Endodermal cell (in vitro differentiated cells): ENCODE results near the gene MAS1. TPM values are rescaled to one million over a fixed set of nuclear protein-coding genes. Genes with fewer than 3 reads are reported as not detected.

Experiments
- DNase-seq: peaks from one replicate; pipeline ENCODE4 v3.0.0-alpha.2; 2017
- H3K27ac ChIP-seq: 2 replicates; pipeline ENCODE4 v1.5.1; 2013; ENCODE audit warnings: mild to moderate bottlenecking, low read depth, low read length, moderate library complexity
- H3K27me3 ChIP-seq: 2 replicates; pipeline ENCODE4 v1.6.1; 2013; ENCODE audit warnings: mild to moderate bottlenecking, low read length, moderate library complexity; ENCODE audit not compliant: insufficient read depth, control insufficient read depth, poor library complexity, severe bottlenecking
- H3K36me3 ChIP-seq: 2 replicates; pipeline ENCODE4 v1.7.0; 2013; ENCODE audit warnings: mild to moderate bottlenecking, low read length, moderate library complexity; ENCODE audit not compliant: control insufficient read depth, insufficient read depth
- H3K4me1 ChIP-seq: one replicate; pipeline ENCODE4 v1.7.0; 2013; ENCODE audit warnings: low read length; ENCODE audit not compliant: control insufficient read depth, insufficient read depth
- H3K4me3 ChIP-seq: 2 replicates; pipeline ENCODE4 v1.5.1; 2013; ENCODE audit warnings: mild to moderate bottlenecking, low read length, moderate library complexity
- H3K9ac ChIP-seq: 2 replicates; pipeline ENCODE4 v1.6.1; 2013; ENCODE audit warnings: mild to moderate bottlenecking, low read length, moderate library complexity; ENCODE audit not compliant: poor library complexity, severe bottlenecking; ENCODE audit errors: extremely low read depth
- H3K9me3 ChIP-seq: 2 replicates; pipeline ENCODE4 v1.6.1; 2013; ENCODE audit warnings: mild to moderate bottlenecking, low read length, moderate library complexity; ENCODE audit not compliant: control insufficient read depth
- H3K27ac Mint-ChIP-seq: 2 replicates; pipeline ENCODE4 v1.8.0; 2020; ENCODE audit warnings: mixed read lengths
- H3K27me3 Mint-ChIP-seq: 2 replicates; pipeline ENCODE4 v1.8.0; 2021; ENCODE audit warnings: mild to moderate bottlenecking, mixed read lengths; ENCODE audit not compliant: insufficient read depth
- H3K36me3 Mint-ChIP-seq: 2 replicates; pipeline ENCODE4 v1.8.0; 2020; ENCODE audit warnings: low read depth, mixed read lengths
- H3K4me1 Mint-ChIP-seq: 2 replicates; pipeline ENCODE4 v1.8.0; 2020; ENCODE audit warnings: mixed read lengths
- H3K4me3 Mint-ChIP-seq: 2 replicates; pipeline ENCODE4 v1.8.0; 2020; ENCODE audit warnings: mild to moderate bottlenecking, moderate library complexity, mixed read lengths
- H3K9me3 Mint-ChIP-seq: 2 replicates; pipeline ENCODE4 v1.8.0; 2020; ENCODE audit warnings: mild to moderate bottlenecking, mixed read lengths
- WGBS, 2 experiments: methylation state at CpG; one replicate each; pipeline versions ENCODE4 v1.1.5 to v1.1.7; 2013; ENCODE audit warnings: missing lambda C conversion rate in 2 of 2, mixed read lengths in 1 of 2; ENCODE audit not compliant: insufficient coverage in 1 of 2, insufficient read length in 1 of 2; 5-methylcytosine and 5-hydroxymethylcytosine counted together
- total RNA-seq, 2 donors: library from RNA; stranded (reverse); fragmentation: NEBNext Ultra II Directional in 1 of 2; extraction: Animal tissue kit (Norgen Biotek cat#: 25700) in 1 of 2; gene quantifications; 2 replicates in 1 of 2; 3 replicates in 1 of 2; pipeline ENCODE4 v1.2.1, GENCODE V29; 2021
- TF ChIP-seq, protein P1 (sequence below): fragments of 200-600 bp; sonication (generic); conservative IDR thresholded peaks from 2 replicates; pipeline ENCODE4 v1.5.0; 2021; ENCODE audit warnings: antibody characterized with exemption, mild to moderate bottlenecking

The MAS1 gene
- total RNA-seq, 2 donors from 2014 or later, result not detected

DNA sequence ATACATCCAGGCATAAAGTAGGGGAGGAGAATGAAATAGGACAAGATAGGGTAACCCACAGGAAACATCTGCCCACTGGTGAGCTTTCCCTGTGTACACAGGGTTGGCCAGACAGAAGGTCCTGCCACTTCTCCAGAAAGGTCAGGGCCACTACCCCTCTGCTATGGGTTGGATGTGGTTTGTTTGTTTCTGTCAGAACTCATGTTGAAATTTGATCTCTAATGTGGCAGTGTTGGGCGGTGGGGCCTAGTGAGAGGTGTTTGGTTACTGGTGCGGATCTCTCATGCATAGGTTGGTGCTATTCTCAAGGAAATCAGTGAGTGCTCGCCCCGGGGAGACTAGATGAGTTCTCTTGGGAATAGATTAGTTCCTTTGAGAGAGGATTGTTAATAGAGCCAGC is 15.6 kb upstream of the MAS1 start:
- no peaks in the 10 kb centered on the region for H3K9me3 ChIP-seq
- H3K36me3 Mint-ChIP-seq, result no peaks in the 10 kb centered on the region
- no peak overlapping the region for H3K27ac ChIP-seq
- H3K4me1 ChIP-seq, result no peaks in the 10 kb centered on the region
- H3K4me3 Mint-ChIP-seq, result no peak overlapping the region
- H3K9ac ChIP-seq, result no peak overlapping the region
- no peaks in the 10 kb centered on the region for H3K27me3 Mint-ChIP-seq
- WGBS, 2 experiments, result 58 to 70% methylated on average over 2 to 4 of the region's 4 CpGs
- H3K27ac Mint-ChIP-seq, result no peak overlapping the region
- TF ChIP-seq, protein P1, sequence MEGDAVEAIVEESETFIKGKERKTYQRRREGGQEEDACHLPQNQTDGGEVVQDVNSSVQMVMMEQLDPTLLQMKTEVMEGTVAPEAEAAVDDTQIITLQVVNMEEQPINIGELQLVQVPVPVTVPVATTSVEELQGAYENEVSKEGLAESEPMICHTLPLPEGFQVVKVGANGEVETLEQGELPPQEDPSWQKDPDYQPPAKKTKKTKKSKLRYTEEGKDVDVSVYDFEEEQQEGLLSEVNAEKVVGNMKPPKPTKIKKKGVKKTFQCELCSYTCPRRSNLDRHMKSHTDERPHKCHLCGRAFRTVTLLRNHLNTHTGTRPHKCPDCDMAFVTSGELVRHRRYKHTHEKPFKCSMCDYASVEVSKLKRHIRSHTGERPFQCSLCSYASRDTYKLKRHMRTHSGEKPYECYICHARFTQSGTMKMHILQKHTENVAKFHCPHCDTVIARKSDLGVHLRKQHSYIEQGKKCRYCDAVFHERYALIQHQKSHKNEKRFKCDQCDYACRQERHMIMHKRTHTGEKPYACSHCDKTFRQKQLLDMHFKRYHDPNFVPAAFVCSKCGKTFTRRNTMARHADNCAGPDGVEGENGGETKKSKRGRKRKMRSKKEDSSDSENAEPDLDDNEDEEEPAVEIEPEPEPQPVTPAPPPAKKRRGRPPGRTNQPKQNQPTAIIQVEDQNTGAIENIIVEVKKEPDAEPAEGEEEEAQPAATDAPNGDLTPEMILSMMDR, result no peak
- DNase-seq, result peak; percentile 71
- H3K36me3 ChIP-seq, result no peaks in the 10 kb centered on the region
- H3K4me1 Mint-ChIP-seq, result peaks cover 7% of the 10 kb centered on the region
- no peak overlapping the region for H3K4me3 ChIP-seq
- no peaks in the 10 kb centered on the region for H3K27me3 ChIP-seq
- peaks cover 2% of the 10 kb centered on the region for H3K9me3 Mint-ChIP-seq

DNA sequence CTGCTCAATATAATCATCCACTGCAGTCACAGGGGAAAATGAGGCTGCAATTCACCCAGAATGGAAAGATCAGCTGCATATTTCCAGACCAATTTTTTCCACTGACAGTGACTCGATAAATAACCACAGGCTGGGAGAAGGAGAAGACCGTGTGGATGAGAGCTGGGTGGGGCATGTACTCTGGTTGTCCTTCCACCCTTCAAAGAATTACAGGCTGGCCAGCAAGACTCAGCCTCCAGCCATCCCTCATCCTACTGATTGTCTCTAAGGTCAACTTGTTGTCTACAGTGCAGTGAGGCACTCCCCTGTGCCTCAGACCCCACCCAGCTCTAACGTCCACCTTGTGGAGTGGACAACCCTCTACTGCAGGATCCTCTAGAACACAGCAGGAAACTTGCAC is 14.5 kb upstream of the MAS1 start:
- no peak overlapping the region for H3K27ac Mint-ChIP-seq
- H3K4me1 ChIP-seq, result no peaks in the 10 kb centered on the region
- no peak for DNase-seq
- H3K36me3 ChIP-seq, result no peaks in the 10 kb centered on the region
- peaks cover 2% of the 10 kb centered on the region for H3K9me3 Mint-ChIP-seq
- H3K9ac ChIP-seq, result no peak overlapping the region
- H3K27ac ChIP-seq, result no peak overlapping the region
- H3K36me3 Mint-ChIP-seq, result no peaks in the 10 kb centered on the region
- H3K27me3 Mint-ChIP-seq, result no peaks in the 10 kb centered on the region
- H3K4me3 ChIP-seq, result no peak overlapping the region
- no peaks in the 10 kb centered on the region for H3K9me3 ChIP-seq
- H3K27me3 ChIP-seq, result no peaks in the 10 kb centered on the region
- peaks cover 7% of the 10 kb centered on the region for H3K4me1 Mint-ChIP-seq
- H3K4me3 Mint-ChIP-seq, result no peak overlapping the region
- WGBS, 2 experiments, result 90 to 95% methylated on average over 1 to 3 of the region's 3 CpGs
- TF ChIP-seq, protein P1, result no peak

DNA sequence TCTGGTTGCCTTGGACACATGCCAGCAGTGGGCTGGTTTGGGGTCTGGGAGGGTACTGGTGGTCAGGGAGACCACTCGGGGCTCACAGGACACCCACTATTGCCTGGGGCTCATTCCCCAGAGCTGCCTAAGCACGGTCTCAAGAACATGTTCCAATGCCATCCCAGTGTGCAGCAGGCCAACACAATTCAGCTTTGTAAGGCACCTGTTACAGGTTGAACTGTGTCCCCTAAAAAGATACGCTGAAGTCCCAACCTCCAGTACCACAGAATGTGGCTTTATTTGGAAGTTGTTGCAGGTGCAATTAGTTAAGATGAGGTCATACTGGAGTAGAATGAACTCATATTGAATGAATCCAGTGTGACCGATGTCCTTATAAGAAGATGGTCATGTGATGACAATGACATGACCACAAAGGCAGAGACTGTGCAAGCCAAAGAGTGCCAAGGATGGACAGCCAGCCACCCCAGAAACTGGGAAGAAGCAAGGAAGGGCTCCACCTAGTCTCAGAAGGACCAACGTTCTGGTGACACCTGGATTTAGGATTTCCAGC is 13.5 kb upstream of the MAS1 start:
- peaks cover 7% of the 10 kb centered on the region for H3K4me1 Mint-ChIP-seq
- H3K4me3 Mint-ChIP-seq, result no peak overlapping the region

More for the DNA sequence above, 13.5 kb upstream of the MAS1 start:
- H3K36me3 Mint-ChIP-seq, result no peaks in the 10 kb centered on the region
- H3K27ac Mint-ChIP-seq, result no peak overlapping the region
- WGBS, 2 experiments, result 90 to 93% methylated on average over 3 to 5 of the region's 5 CpGs
- DNase-seq, result no peak
- H3K27me3 Mint-ChIP-seq, result no peaks in the 10 kb centered on the region
- Histone ChIP-seq H3K36me3 (no peaks in the 10 kb centered on the region), H3K9me3 (no peaks in the 10 kb centered on the region), H3K9ac (no peak overlapping the region), H3K4me1 (no peaks in the 10 kb centered on the region), H3K27ac (no peak overlapping the region), H3K4me3 (no peak overlapping the region), H3K27me3 (no peaks in the 10 kb centered on the region)
- peaks cover 2% of the 10 kb centered on the region for H3K9me3 Mint-ChIP-seq
- TF ChIP-seq, protein P1, result no peak
